Activated T-helper 1 cell treated with anti-CD3 and anti-CD28 coated beads, Interleukin-2, amount 50 U/mL, for 16 hours (primary cell): ENCODE results near the gene IL17B.

Experiments
- DNase-seq, 2 donors: peaks; one replicate each; pipeline ENCODE4 v3.0.0-alpha.2; 2020; ENCODE audit warnings: low read depth in 1 of 2, low spot score in 1 of 2

IL17B gene

GRCh38 chr5:149325894-149326293, 53.2 kb downstream of the IL17B start:
- DNase-seq, result no peak

GRCh38 chr5:149325166-149325735, 53.8 kb downstream of the IL17B start:
- DNase-seq, result no peak

- DNase-seq, result no peak
Observed at GRCh38 chr5:149324641-149325040, 54.5 kb downstream of the IL17B start.
